T1000 (cell line): ENCODE results near the gene CASZ1.

Source experiments
- DNase-seq: peaks from one replicate; lab custom pipeline; 2025; ENCODE audit warnings: mixed read lengths; lab: John Stamatoyannopoulos, UW

The CASZ1 gene

DNA sequence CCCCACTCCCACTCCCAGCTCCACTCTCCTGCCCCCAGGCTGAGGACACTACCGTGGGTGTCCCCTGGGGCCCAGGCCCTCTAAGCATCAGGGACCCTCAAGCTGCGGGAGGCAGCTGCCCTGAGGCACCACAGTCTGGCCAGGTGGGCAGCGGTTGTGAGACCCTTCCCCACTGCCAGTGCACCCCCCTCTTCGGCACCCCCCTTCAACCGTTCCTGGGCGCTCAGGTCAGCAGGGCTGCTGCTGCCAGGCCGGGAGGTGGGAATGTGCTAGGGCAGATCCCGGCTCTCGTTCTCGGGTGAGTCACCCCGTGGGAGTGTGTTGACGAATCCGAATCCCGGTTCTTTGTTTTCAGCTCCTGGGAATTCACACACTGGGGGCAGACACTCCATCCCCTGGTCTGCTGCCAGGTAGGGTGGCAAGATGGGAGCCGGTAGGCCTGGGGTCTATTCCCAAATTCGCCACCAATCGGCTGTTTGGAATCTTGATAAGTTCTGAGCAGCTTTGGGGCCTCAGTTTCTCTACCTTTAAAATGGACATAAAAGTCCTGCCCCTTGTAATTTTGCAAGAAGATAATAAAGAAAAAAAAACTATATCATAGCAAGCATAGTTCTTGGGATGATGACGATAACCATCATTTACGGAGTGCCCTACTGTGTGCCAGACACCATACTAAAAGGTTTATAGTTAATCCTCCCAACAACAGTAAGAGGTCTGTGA lies 28.5 kb upstream of the CASZ1 start:
- DNase-seq = no peak

DNA sequence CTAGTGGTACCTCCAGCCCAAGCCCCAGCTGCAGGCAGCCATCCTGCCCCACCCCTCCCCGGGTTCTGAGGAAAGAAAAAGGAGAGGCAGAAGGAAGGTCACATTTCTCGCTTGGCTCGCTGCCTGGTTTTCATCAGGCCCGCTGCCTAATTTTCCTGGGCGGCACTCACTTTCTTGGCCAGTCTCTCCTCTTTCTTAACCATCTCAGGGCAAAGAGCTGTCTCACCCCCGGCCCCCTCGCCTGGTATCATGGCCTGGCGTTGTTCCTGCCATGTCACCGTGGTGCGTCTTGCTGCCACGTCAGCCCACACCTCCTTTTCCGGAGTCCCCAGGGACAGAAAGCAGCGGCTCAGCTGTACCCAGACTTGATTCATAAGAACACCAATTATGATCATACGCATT lies 26.6 kb upstream of the CASZ1 start:
- no peak for DNase-seq

DNA sequence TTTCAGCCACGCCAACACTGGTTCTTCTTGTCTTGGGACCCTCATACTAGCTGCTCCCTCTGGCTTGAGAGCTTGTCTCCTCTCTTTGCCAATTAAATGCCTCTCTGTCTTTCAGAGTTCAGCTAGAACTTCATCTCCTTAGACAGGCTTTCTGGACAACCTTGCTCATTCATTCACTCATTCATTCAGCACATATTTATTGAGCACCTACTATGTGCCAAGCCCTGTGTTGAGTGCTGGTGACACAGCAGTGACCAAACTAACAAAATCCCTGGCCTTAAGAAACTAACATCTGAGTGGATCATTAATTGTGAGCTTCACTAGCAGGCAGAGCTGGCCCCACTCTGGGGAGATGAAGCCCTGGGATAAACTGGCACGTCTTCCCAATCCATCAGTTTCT lies 24.9 kb upstream of the CASZ1 start:
- no peak for DNase-seq

DNA sequence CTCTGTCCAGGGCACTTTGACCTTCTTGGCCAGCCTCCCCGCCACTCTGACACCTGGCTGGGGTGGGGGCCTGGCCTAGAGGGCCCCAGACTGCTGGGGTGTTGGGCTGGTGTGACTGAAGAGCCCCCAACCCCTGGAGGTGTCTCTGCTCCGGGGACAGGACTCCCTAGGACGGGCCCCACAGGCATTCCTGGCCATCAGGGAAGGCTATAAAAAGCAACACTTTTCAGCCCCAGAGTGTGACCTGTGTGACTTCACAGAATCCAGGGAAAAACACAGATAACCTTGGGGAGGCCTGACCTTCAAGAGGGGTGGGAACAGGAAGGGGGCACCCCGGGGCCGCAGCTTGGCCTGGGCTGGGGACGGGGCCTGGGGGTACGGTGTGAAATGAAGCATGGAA lies 24.0 kb upstream of the CASZ1 start:
- DNase-seq = no peak

DNA sequence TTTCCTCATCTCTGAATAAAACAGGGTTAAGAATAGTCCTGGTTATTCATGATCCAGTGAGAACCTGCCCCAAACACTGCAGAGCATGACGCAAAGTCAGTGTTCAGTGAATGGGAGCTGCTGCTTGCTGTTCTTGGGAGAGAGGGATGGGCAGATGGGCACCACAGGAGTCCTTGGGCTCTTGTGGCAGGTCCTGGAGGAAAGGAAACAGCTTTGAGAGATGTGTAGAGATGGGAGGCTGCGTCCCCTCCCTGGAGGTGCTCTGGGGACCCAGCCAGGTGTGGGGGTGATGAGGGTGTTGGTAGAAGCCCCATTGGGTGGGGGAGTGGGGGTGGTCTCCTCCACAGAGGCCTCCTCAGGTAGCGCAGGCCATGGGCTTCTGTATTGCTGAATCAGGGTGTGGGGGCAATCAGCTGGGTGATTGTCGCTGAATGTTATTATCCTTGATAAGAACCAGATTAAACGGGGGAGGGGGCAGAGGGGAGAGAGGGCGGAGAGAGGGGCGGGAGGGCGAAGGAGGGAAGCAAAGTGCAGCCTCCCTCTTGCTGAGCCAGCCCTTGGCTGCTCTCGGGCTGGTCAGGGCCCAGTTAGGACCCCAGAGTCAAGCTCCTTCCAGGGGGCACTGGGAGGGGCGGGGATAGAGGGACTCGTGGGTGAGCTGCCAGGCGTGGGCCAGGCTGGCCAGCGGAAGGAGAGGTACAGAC lies 22.9 kb upstream of the CASZ1 start:
- DNase-seq = no peak

DNA sequence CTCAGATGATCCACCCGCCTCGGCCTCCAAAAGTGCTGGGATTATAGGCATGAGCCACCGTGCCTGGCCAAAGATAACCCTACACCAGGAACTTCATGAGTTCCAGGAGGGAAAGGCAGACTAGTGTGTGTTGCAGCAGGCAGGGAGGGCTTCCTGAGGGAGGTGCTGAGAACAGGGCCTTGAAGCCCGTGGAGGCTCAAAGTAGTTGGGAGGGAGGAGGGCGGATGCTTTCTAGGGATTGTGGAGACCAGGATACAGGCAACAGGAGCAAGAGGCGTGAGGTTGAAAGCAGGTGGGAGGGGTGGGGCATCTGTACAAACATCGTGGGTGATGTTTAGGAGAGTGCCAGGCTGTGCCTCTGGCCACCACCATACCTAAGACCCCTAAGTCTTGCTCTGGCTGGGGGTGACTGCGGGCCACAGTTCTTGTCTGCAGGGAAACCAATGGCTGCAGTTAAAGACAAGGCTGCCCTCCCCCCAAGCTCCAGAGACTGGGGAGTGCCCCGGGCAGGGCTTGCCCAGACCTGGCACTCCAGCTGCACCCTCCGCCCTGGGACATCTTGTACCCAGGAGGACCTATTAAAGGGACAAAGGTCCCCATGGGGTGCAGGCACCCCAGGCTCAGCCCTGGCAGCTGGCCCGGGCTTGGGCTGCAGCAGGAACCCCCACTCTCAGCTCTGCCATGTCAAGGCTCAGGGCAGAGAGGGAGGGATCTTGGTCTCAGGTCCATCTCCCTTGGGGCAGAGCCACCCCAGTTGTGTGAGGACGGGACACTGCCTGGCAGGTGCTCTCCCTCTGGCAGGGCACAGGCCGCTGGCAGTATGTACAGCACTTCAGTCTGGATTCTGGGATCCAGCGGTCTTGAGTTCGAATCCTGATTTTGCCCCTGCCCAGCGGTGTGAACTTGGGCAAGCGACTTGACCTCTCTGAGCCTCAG lies 22.1 kb upstream of the CASZ1 start:
- DNase-seq = no peak

DNA sequence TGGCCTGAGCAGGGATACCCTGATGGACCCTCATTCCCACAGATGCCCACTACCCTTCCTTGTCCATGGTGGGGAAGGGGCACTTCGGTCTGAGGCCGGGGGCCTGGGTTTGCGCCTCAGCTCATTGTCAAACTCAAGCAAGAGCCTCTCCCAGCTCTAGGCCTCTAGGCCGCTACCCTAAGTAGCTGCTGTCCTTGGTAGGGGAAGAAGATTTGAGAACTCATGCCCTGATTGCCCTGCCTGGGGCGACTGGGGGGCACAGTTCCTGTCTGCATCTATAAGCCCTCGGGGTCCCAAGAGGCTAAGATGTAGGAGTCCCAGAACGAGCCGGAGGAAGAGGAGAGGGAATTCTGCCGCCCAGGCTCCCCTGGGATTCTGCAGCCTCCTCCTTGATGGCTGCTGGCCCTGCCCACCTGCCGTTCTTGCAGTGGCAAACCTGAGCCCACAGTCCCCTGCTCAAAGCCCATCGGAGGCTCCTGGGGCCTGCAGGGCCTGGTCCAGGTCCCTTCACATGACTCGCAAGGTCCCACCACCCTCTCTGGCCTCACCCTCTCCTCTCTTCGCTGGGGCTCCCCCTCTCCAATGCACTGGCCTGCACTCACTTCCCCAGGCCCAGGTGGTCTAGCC lies 20.4 kb upstream of the CASZ1 start:
- DNase-seq = no peak

DNA sequence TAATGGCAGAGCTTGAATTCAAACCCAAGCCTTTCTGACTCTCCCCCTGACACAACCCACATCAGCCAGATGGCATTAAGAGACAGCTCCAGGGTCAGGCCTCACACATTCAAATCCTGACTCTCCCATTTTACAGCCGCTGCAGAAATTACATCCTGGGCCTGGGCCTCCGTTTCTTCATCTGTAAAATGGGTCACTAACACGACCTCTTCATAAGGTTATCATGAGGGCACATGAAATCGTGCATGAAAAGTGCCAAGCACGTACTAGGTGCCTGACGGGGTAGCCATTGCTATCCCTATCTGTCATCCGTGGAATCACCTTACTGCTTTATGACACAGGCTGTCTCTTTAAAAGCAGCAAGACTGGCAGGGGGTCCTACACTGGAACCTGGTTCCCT lies 19.8 kb upstream of the CASZ1 start:
- no peak for DNase-seq

DNA sequence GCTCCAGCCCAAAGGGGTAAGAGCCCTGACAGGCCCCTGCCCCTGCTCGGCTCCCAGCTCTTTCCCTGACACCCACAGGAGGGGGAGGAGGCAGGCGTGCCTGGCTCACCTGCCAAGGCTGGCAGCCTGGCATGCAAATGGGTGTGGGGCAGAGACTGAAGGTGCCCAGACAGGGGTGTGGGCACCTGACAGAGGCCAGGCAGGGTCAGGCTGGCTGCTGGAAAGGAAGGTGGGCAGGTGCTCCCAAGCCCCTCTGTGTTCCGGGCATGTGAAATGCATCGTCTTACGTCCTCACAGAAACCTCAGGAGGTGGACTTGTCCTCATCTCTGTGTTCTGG lies 19.4 kb upstream of the CASZ1 start:
- DNase-seq = no peak

DNA sequence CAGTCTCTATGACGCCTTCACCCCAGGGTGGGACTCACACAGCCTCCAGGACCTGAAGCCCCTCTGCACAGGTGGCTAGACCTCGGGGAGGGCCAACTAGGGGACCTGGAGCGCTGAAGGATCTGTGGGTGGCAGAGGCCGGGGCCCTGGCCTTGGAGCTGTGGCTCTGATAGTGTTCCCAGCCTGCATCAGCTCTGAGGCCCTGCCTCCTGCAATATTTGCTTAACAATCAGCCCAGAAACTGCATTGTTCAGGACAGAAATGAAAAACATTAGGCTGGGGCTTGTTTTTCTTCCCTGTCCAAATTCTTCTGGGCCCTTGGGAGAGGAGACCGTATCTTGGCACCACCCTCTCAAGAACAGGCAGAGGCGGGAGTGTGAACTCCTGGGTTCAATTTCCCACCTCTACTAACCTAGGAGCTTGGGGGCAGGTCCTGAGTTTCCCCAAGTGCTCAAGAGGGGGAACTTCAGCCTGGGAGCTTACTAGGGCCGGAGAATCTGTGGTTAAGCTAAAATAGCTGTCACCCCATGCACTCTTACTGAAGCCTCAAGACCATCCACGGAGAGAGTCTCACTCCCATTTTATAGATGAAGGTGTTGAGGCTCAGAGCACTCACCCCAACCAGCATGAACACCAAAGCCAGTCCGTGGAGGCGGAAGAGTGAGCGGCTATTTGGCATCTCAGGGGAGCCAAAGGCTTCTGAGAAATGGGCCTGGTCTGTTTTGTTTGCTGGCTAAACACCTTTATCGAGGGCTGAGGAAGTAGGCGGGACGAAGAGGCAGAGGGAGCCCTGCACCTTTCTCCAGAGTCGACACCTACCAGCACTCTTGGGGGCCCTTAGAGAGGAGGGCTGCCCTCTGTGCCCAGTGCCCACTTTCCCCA lies 18.8 kb upstream of the CASZ1 start:
- DNase-seq = no peak

DNA sequence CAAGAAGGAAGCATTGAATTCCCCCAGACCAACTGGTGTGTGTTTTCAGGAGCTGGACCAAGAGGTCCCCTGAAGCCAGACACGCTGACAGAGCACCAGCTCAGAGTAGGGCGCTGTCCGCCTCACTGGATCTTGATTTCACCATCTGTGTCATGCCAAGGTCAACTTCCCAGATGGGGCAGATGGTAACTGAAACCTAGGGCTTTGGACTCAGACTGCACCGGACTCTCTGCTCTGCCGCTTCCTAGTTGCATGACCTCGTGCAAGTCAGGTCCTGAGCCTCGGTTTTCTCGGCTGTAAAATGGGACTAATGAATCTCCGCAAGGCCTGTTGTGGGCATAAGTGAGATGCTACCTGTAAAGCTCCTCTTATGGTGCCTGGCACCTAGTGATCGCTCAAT lies 17.9 kb upstream of the CASZ1 start:
- no peak for DNase-seq

DNA sequence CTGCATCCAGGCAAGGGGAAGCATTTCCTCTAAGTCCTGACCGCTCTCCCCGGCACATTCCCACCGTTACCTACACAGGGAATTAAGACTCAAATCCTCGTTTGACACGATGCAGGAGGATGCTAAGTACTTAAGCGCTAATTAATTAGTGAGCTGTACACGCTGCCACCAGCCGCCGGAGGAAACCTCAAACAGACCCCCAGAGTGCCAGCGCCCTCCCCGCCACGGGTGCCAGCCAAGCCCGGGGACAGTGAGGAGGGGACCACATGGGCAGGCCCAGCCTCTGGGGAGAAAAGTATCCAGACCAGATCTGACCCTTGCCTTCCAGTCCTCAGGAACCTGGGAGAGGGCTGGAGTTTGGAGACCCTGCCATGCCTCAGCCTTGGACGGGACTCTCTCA lies 17.4 kb upstream of the CASZ1 start:
- no peak for DNase-seq

DNA sequence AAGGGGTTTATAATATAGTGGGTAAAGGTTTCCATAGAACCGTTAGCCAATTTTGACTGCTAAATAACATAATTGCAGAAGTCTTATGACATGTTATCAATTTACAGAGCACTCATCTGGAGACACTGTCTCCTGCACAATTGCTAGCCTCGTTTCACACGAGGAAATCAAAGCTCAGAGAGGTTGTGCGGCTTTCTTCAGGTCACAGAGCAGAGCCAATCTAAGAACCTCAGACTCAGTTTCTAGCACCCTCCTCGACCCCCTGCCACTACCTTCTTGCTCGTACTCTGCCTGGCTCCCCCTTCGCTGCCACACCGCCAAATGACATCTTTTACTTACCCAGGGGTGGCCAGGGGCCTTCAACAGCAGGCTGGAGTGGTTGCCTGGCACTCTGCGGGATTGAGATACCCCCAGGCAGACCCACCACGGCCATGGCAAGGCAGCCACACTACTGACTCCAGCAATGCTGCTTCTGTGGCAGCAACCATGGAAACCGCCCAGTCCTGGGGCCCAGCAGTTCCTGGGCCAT lies 16.0 kb upstream of the CASZ1 start:
- no peak for DNase-seq

DNA sequence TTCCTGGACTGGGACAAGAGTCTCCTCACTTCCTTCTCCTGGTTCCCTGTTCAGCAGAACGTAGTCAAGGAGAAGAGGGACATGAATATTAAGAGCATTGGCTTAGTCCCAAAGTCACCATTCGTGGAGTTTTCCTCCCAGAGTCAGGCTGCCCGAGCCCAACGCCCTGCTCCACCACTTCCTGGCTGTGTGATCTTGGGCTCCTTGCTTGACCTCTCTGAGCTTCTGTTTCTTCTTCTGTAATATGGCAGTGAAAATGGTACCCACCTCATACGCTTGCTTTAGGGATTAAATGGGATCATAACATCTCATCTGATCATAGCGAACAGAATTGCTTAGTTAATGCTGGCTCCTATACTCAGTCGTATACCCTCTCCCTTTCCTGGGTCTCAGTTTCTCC lies 12.0 kb upstream of the CASZ1 start:
- DNase-seq = no peak

DNA sequence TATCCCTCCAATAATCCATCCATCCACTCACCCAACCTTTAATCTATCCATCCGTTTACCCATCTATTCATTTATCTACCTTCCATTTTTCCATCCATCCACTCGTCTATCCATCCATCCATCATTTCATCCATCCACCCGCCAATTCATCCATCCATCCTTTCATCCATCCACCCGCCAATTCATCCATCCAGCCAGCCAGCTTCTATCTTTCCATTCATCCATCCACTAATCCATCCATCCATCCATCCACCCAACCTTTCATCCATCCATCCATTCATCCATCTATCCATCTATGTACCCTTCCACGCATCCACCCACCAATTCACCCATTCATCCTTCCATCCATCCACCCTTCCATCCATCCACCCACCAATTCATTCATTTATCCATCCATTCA lies 10.5 kb upstream of the CASZ1 start:
- DNase-seq = no peak

DNA sequence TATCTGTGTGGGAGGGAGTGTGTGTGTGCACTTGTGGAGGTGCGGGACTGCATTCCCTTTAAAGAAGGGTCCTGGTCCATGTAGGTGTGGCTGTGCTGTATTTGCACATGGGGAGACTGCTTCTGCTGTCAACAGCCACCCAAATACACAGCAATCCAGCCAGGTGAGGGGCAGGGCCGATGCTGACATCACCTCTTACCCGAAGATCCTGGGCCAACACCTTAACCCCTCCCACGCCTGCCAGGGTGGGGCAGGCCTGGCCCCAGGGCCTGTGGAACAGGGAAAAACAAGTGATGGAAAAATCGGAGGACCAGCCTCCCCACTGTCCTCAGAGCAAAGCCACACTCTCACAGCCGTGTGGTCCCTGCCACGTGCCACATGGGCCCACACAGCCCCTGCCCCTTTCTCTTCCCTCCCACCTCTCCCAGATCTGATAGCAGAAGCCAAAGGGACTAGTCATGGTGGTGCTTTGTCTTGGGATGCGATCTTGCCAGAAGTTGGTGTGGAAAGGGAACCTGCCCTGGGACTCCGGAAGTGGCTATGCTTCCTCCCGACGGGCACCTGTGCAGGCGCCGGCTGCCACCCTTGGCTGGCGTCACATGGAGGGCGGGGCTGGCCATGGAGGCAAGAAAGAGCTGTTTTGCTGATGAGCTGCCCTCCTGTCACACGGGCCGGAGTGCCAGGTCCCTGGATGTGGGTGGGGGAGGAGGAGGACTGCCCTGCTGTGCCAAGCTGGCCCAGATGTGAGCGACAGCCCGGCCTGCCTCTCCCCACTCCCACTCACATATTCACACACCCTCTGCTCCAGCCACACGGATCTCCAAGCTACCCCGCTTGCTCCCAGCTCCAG lies 7.8 kb upstream of the CASZ1 start:
- DNase-seq = no peak

DNA sequence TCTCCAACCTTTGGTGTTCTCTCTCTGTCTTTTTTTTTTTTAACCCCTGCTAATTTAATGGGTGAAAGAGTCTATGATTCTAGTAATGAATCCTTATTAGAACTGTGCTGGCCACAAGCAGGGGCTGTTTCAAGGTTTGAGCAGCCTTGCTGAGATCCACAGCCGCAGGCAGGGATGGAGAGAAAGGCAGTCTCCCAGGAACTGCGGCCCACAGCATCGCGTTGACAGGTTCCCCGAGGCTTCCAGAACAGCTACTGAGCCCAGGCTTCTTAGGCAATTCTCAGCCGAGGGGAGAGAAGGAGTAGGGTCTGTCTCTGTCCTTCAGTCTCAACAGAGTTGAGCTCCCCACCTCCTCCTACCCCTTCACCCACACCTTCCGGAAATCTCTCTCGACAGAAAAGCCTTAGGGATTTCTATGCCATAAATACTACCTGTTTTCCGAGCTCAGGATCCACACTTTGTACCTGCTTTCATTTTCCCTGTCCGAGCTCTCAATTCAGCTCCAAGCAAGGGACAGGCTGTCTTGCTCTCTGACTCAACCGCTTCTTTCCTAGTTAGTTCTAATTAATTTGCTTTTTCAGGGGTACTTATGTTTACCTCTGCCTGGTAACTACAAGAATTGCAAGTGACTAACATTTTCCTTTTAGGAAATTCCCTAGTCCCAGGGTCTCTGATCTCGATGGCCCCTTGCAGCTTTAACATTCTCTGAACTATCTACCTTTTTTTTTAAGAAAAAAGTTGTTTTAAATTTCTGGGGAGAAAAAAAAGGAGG lies 6.7 kb upstream of the CASZ1 start:
- DNase-seq = no peak

DNA sequence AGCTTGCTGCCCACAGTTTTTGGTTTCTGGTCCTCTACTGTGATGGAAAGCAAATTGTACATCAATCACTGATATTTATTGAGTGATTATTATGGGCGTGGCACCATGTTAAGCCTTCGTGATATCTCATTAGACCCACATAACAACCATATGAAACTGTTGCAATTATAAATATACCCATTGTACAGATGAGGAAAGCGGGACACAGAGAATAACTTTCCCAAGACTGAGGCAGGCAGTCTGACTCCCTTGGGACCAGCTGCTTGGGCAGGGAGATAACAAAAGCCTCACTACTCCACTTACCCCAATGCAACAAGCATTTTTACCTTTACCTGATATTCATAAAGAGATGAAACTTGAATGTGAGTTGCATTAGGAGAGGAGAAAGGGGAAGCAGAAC lies 4.3 kb upstream of the CASZ1 start:
- no peak for DNase-seq

DNA sequence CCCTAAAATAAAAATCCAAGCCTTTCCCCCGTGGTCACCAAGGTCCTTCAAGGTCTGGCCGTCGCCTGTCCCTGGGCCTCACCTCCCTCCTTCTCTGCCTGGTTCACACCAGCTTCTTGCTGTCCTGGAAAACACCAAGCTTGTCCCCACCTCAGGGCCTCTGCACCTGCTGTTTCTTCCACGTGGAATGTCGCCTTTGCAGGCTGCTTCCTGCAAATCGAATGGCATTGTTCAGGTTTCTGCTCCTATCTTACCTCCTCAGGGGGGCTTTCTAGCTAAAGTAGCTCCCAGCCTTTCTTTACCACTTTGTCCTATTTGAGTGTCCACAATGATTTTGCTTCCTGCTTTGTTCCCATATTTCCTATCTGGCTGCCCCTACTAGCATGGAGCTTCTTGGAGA lies 3.3 kb upstream of the CASZ1 start:
- DNase-seq = no peak
